HepG2 (cell line): Measurements from ENCODE around the gene DHRS1. TPM values are rescaled to one million over a fixed set of nuclear protein-coding genes. Genes with fewer than 3 reads are reported as not detected.
A peak's percentile ranks its signal among the peaks of the same experiment; 100 is the strongest.

Source experiments
- ASH2L ChIP-seq: fragments of 300-600, 200-600 bp; sonication (generic); IDR thresholded peaks from 2 replicates; pipeline ENCODE4 v1.7.0; 2017; ENCODE audit warnings: low read depth, mild to moderate bottlenecking, moderate library complexity, mixed read lengths, low read length; ENCODE audit not compliant: insufficient read length
- HCFC1 ChIP-seq: fragments of 150-350 bp; IDR thresholded peaks from 2 replicates; pipeline ENCODE4 v1.6.1; 2014; ENCODE audit warnings: low read depth, low read length
- PCBP1 ChIP-seq: fragments of 200-400 bp; formaldehyde crosslinking; IDR thresholded peaks from 2 replicates; pipeline ENCODE4 v1.6.1; 2017; ENCODE audit warnings: mild to moderate bottlenecking, low read depth, low read length, borderline replicate concordance
- PLRG1 ChIP-seq: fragments of 450-650 bp; conservative IDR thresholded peaks from 2 replicates; pipeline ENCODE4 v1.6.1; 2016
- PRDM10 ChIP-seq: sonication (generic); formaldehyde crosslinking; IDR thresholded peaks from 2 replicates; pipeline ENCODE4 v1.4.0; 2020; ENCODE audit warnings: low read depth, missing genetic modification reagents
- TCF7 ChIP-seq: sonication (generic); IDR thresholded peaks from 2 replicates; pipeline ENCODE4 v1.6.1; 2016; ENCODE audit warnings: antibody characterized with exemption, low read depth
- ZGPAT ChIP-seq: IDR thresholded peaks from 2 replicates; pipeline ENCODE4 v1.6.1; 2016; ENCODE audit warnings: mild to moderate bottlenecking
- ZNF205 ChIP-seq: IDR thresholded peaks from 2 replicates; pipeline ENCODE4 v1.6.1; 2018; ENCODE audit warnings: missing biosample characterization, missing genetic modification reagents
- ZNF253 ChIP-seq: sonication (generic); formaldehyde crosslinking; IDR thresholded peaks from 2 replicates; pipeline ENCODE4 v1.8.0; 2022; ENCODE audit warnings: mild to moderate bottlenecking, missing genetic modification reagents, borderline replicate concordance
- ZNF260 ChIP-seq: sonication (generic); formaldehyde crosslinking; IDR thresholded peaks from 2 replicates; pipeline ENCODE4 v1.4.0; 2020; ENCODE audit warnings: missing genetic modification reagents, low read depth, mild to moderate bottlenecking, borderline replicate concordance
- ZNF264 ChIP-seq: sonication (generic); formaldehyde crosslinking; IDR thresholded peaks from 2 replicates; pipeline ENCODE4 v1.4.0; 2020; ENCODE audit warnings: missing genetic modification reagents
- ZNF383 ChIP-seq: sonication (generic); formaldehyde crosslinking; IDR thresholded peaks from 2 replicates; pipeline ENCODE4 v1.4.0; 2020; ENCODE audit warnings: missing genetic modification reagents, mild to moderate bottlenecking, borderline replicate concordance
- ZNF660 ChIP-seq: sonication (generic); formaldehyde crosslinking; IDR thresholded peaks from 2 replicates; pipeline ENCODE4 v1.5.1; 2020; ENCODE audit warnings: mild to moderate bottlenecking, low read depth, missing genetic modification reagents, borderline replicate concordance
- ZSCAN20 ChIP-seq: sonication (generic); formaldehyde crosslinking; IDR thresholded peaks from 2 replicates; pipeline ENCODE4 v1.4.0; 2020; ENCODE audit warnings: missing genetic modification reagents, mild to moderate bottlenecking, borderline replicate concordance
- polyA plus RNA-seq, 8 experiments: library from polyadenylated mRNA; depleted of rRNA in 3 of 8; stranded (reverse) in 7 of 8; unstranded in 1 of 8; fragments of >200 nt; fragmentation: Illumina TruSeq in 4 of 8; extraction: Trizol in 4 of 8; gene quantifications; 2 replicates each; pipeline versions ENCODE4 v1.2.1 to v1.2.3, GENCODE V29; 2011 to 2016; ENCODE audit warnings: low read depth in 4 of 8, missing spikeins in 1 of 8, mixed read lengths in 1 of 8; ENCODE audit not compliant: insufficient read depth in 1 of 8
- total RNA-seq, 5 experiments: library from RNA; depleted of rRNA; stranded (reverse); fragments of >200 nt; fragmentation: Illumina TruSeq; extraction: Trizol; gene quantifications; 2 replicates each; pipeline ENCODE4 v1.2.3, GENCODE V29; 2016; ENCODE audit warnings: low read depth in 1 of 5
- TF ChIP-seq, protein P1 (sequence below): sonication (generic); formaldehyde crosslinking; IDR thresholded peaks from 2 replicates; pipeline ENCODE4 v1.4.0; 2020; ENCODE audit warnings: mild to moderate bottlenecking, missing genetic modification reagents
- TF ChIP-seq, protein P2 (sequence below): sonication (generic); formaldehyde crosslinking; IDR thresholded peaks from 2 replicates; pipeline ENCODE4; 2020; ENCODE audit warnings: missing genetic modification reagents, mild to moderate bottlenecking, borderline replicate concordance

DHRS1 gene
- total and polyA plus RNA-seq, 2 of the 13 experiments (the other 11 are each of a cell fraction or from before 2014, with no cell fraction given) = 49.8 to 60.8 TPM

GRCh38 chr14:24315807-24316596 is 16.4 kb upstream of the DHRS1 start (continued):
- TF ChIP-seq ZNF383 (CRISPR knock-in tag) (0 out of 2 replicates have a peak, but pooled peaks have one; percentile 77), ZNF205 (CRISPR knock-in tag) (peak; percentile 91), PRDM10 (CRISPR knock-in tag) (peak; percentile 60; the same call in 1 of the 2 replicates), PCBP1 (no peak), ZSCAN20 (peak; percentile 99), ZGPAT (CRISPR knock-in tag) (peak; percentile 99), ZNF660 (peak; percentile 81; the same call in 1 of the 2 replicates), TCF7 (no peak), ZNF260 (CRISPR knock-in tag) (peak; percentile 98), ZNF264 (CRISPR knock-in tag) (peak; percentile 96), HCFC1 (0 out of 2 replicates have a peak, but pooled peaks have one; percentile 10), PLRG1 (no peak), ZNF253 (peak; percentile 98), ASH2L (no peak)
- TF ChIP-seq, protein P1, sequence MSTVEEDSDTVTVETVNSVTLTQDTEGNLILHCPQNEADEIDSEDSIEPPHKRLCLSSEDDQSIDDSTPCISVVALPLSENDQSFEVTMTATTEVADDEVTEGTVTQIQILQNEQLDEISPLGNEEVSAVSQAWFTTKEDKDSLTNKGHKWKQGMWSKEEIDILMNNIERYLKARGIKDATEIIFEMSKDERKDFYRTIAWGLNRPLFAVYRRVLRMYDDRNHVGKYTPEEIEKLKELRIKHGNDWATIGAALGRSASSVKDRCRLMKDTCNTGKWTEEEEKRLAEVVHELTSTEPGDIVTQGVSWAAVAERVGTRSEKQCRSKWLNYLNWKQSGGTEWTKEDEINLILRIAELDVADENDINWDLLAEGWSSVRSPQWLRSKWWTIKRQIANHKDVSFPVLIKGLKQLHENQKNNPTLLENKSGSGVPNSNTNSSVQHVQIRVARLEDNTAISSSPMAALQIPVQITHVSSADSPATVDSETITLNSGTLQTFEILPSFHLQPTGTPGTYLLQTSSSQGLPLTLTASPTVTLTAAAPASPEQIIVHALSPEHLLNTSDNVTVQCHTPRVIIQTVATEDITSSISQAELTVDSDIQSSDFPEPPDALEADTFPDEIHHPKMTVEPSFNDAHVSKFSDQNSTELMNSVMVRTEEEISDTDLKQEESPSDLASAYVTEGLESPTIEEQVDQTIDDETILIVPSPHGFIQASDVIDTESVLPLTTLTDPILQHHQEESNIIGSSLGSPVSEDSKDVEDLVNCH (CRISPR knock-in tag) = 0 out of 2 replicates have a peak, but pooled peaks have one; percentile 92
- TF ChIP-seq, protein P2, sequence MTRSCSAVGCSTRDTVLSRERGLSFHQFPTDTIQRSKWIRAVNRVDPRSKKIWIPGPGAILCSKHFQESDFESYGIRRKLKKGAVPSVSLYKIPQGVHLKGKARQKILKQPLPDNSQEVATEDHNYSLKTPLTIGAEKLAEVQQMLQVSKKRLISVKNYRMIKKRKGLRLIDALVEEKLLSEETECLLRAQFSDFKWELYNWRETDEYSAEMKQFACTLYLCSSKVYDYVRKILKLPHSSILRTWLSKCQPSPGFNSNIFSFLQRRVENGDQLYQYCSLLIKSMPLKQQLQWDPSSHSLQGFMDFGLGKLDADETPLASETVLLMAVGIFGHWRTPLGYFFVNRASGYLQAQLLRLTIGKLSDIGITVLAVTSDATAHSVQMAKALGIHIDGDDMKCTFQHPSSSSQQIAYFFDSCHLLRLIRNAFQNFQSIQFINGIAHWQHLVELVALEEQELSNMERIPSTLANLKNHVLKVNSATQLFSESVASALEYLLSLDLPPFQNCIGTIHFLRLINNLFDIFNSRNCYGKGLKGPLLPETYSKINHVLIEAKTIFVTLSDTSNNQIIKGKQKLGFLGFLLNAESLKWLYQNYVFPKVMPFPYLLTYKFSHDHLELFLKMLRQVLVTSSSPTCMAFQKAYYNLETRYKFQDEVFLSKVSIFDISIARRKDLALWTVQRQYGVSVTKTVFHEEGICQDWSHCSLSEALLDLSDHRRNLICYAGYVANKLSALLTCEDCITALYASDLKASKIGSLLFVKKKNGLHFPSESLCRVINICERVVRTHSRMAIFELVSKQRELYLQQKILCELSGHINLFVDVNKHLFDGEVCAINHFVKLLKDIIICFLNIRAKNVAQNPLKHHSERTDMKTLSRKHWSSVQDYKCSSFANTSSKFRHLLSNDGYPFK (CRISPR knock-in tag) = peak; percentile 91
